Trophoblast cell (in vitro differentiated cells and primary cell): Measurements from ENCODE around the gene AP5M1. TPM values are rescaled to one million over a fixed set of nuclear protein-coding genes. Genes with fewer than 3 reads are reported as not detected.
A peak's percentile ranks its signal among the peaks of the same experiment; 100 is the strongest.
"Not testable (repeated sequence)": the region's sequence is repeated elsewhere in the genome, so short reads cannot be mapped to it uniquely, and the experiment has no call there.

Experiments
- DNase-seq, 2 donors: peaks; one replicate each; pipeline ENCODE4 v3.0.0-alpha.2; 2016
- H2AFZ ChIP-seq: 2 replicates; pipeline ENCODE4 v1.6.1; 2013; ENCODE audit warnings: low read length, moderate library complexity, mild to moderate bottlenecking; ENCODE audit not compliant: insufficient read depth, poor library complexity
- H2AK5ac ChIP-seq: 2 replicates; pipeline ENCODE4 v1.6.1; 2013; ENCODE audit warnings: mild to moderate bottlenecking, low read length
- H2BK120ac ChIP-seq: 2 replicates; pipeline ENCODE4 v1.6.1; 2013; ENCODE audit warnings: low read length, mild to moderate bottlenecking, moderate library complexity; ENCODE audit not compliant: insufficient read depth, poor library complexity
- H2BK12ac ChIP-seq: 2 replicates; pipeline ENCODE4 v1.6.1; 2013; ENCODE audit warnings: mild to moderate bottlenecking, low read length, moderate library complexity
- H2BK5ac ChIP-seq: 2 replicates; pipeline ENCODE4 v1.6.1; 2013; ENCODE audit warnings: low read length, low read depth, moderate library complexity, mild to moderate bottlenecking; ENCODE audit not compliant: poor library complexity
- H3K14ac ChIP-seq: 2 replicates; pipeline ENCODE4 v1.6.1; 2013; ENCODE audit warnings: mild to moderate bottlenecking, low read length
- H3K18ac ChIP-seq: 2 replicates; pipeline ENCODE4 v1.6.1; 2013; ENCODE audit warnings: mild to moderate bottlenecking, low read length
- H3K23ac ChIP-seq: 2 replicates; pipeline ENCODE4 v1.6.1; 2013; ENCODE audit warnings: low read length
- H3K27ac ChIP-seq: 2 replicates; pipeline ENCODE4 v1.5.1; 2013; ENCODE audit warnings: low read depth, mild to moderate bottlenecking, inconsistent platforms, low read length, moderate library complexity
- H3K27me3 ChIP-seq: 2 replicates; pipeline ENCODE4 v1.6.1; 2013; ENCODE audit warnings: inconsistent platforms, mild to moderate bottlenecking, low read length, moderate library complexity; ENCODE audit not compliant: insufficient read depth
- H3K36me3 ChIP-seq, 2 experiments: 1 replicate in 1 of 2; 2 replicates in 1 of 2; pipeline ENCODE4 v1.6.1; 2013; ENCODE audit warnings: low read length in 2 of 2, mild to moderate bottlenecking in 2 of 2, moderate library complexity in 1 of 2; ENCODE audit not compliant: insufficient read depth in 2 of 2, control insufficient read depth in 1 of 2
- H3K4ac ChIP-seq: 2 replicates; pipeline ENCODE4 v1.6.1; 2013; ENCODE audit warnings: low read depth, mild to moderate bottlenecking, low read length, moderate library complexity
- H3K4me1 ChIP-seq, 2 experiments: 1 replicate in 1 of 2; 2 replicates in 1 of 2; pipeline ENCODE4 v1.6.1; 2013; ENCODE audit warnings: low read length in 2 of 2, mild to moderate bottlenecking in 2 of 2, moderate library complexity in 1 of 2; ENCODE audit not compliant: insufficient read depth in 2 of 2, control insufficient read depth in 1 of 2
- H3K4me2 ChIP-seq: 2 replicates; pipeline ENCODE4 v1.6.1; 2013; ENCODE audit warnings: inconsistent platforms, mild to moderate bottlenecking, low read length, moderate library complexity
- H3K4me3 ChIP-seq: 2 replicates; pipeline ENCODE4 v1.5.1; 2013; ENCODE audit warnings: mild to moderate bottlenecking, low read depth, low read length, inconsistent platforms
- H3K79me1 ChIP-seq: one replicate; pipeline ENCODE4 v1.6.1; 2013; ENCODE audit warnings: low read length
- H3K79me2 ChIP-seq: 2 replicates; pipeline ENCODE4 v1.6.1; 2013; ENCODE audit warnings: low read length, mild to moderate bottlenecking; ENCODE audit not compliant: control insufficient read depth, insufficient read depth, poor library complexity
- H3K9ac ChIP-seq: 2 replicates; pipeline ENCODE4 v1.6.1; 2013; ENCODE audit warnings: mild to moderate bottlenecking, low read length
- H3K9me3 ChIP-seq: 2 replicates; pipeline ENCODE4 v1.6.1; 2013; ENCODE audit warnings: low read depth, mild to moderate bottlenecking, control low read depth, inconsistent platforms, low read length; ENCODE audit not compliant: insufficient read depth
- H4K12ac ChIP-seq: 2 replicates; pipeline ENCODE4 v1.6.1; 2013; ENCODE audit warnings: low read depth, mild to moderate bottlenecking, low read length, moderate library complexity
- H4K8ac ChIP-seq: 2 replicates; pipeline ENCODE4 v1.6.1; 2013; ENCODE audit warnings: low read depth, mild to moderate bottlenecking, low read length, moderate library complexity
- H4K91ac ChIP-seq: one replicate; pipeline ENCODE4 v1.6.1; 2013; ENCODE audit warnings: low read depth, mild to moderate bottlenecking, low read length, moderate library complexity
- WGBS: extraction: QIAGEN DNeasy Blood & Tissue Kit; methylation state at CpG from one replicate; pipeline ENCODE4 v1.1.7; 2013; ENCODE audit warnings: missing lambda C conversion rate; ENCODE audit not compliant: insufficient read length, insufficient coverage; ENCODE audit errors: extremely low coverage; 5-methylcytosine and 5-hydroxymethylcytosine counted together
- polyA plus RNA-seq: library from polyadenylated mRNA; stranded (reverse); fragments of 200-250 nt; gene quantifications from 2 replicates; pipeline ENCODE4 v1.2.3, GENCODE V29; 2013

Gene AP5M1
- polyA plus RNA-seq: 21.5 and 22.2 TPM in 2 replicates

- H3K18ac ChIP-seq: peak within 1 kb of the TSS; percentile 70
- H3K4ac ChIP-seq: peak within 1 kb of the TSS; percentile 86
- peak within 1 kb of the TSS; percentile 81 for H4K91ac ChIP-seq
- peak within 1 kb of the TSS; percentile 78 for H4K8ac ChIP-seq
- peak within 1 kb of the TSS; percentile 87 for H3K4me3 ChIP-seq
- H3K23ac ChIP-seq: no peak within 1 kb of the TSS
- H4K12ac ChIP-seq: peak within 1 kb of the TSS; percentile 84
- peak within 1 kb of the TSS; percentile 18 for H2BK12ac ChIP-seq
- H3K9me3 ChIP-seq: no peaks in the 10 kb centered on the region
- peak within 1 kb of the TSS; percentile 90 for H2BK120ac ChIP-seq
- peak within 1 kb of the TSS; percentile 52 for H2AK5ac ChIP-seq
- DNase-seq: peak; percentile 92 to 97
- peak within 1 kb of the TSS; percentile 88 for H3K14ac ChIP-seq
- H2BK5ac ChIP-seq: peak within 1 kb of the TSS; percentile 91
- H3K36me3 ChIP-seq: peaks cover 2 to 5% of the 10 kb centered on the region in 2 experiments
- peak within 1 kb of the TSS; percentile 57 for H3K4me2 ChIP-seq
- no peaks in the 10 kb centered on the region for H3K27me3 ChIP-seq
- WGBS: no CpG with 5 or more reads among the region's 76 CpGs
- peaks cover 12% of the 10 kb centered on the region for H3K79me1 ChIP-seq
- peaks cover 17% of the 10 kb centered on the region for H3K79me2 ChIP-seq
- H3K4me1 ChIP-seq: peaks cover 2% of the 10 kb centered on the region in 2 experiments
- H3K9ac ChIP-seq: peak within 1 kb of the TSS; percentile 96
- H3K27ac ChIP-seq: peak within 1 kb of the TSS; percentile 94
- H2AFZ ChIP-seq: peak within 1 kb of the TSS; percentile 66
These were observed at the start of gene AP5M1, which contains the start of gene EXOC5 for GRCh38 chr14:57268161-57269069. Gene AP5M1, plus strand, starts transcription at chr14:57268971. Its CDS starts 344 bp downstream, at chr14:57269315. Gene EXOC5, minus strand, starts transcription at chr14:57268905. Its CDS starts 257 bp downstream, at chr14:57268648.

- no peak overlapping the region for H2BK12ac ChIP-seq
- no peak overlapping the region for H3K14ac ChIP-seq
- no peaks in the 10 kb centered on the region for H3K9me3 ChIP-seq
- no peak overlapping the region for H3K4me3 ChIP-seq
- no peak overlapping the region for H4K8ac ChIP-seq
- WGBS: 100% methylated on average over 2 of the region's 3 CpGs
- no peak overlapping the region for H3K23ac ChIP-seq
- no peak overlapping the region for H3K18ac ChIP-seq
- no peaks in the 10 kb centered on the region for H3K4me1 ChIP-seq
- no peak overlapping the region for H4K91ac ChIP-seq
- no peaks in the 10 kb centered on the region for H3K79me1 ChIP-seq
- no peak overlapping the region for H2AK5ac ChIP-seq
- peaks cover 0 to 4% of the 10 kb centered on the region in 2 experiments for H3K36me3 ChIP-seq
- no peak overlapping the region for H2BK120ac ChIP-seq
- no peak overlapping the region for H2BK5ac ChIP-seq
- H3K27ac ChIP-seq: no peak overlapping the region
- H3K27me3 ChIP-seq: no peaks in the 10 kb centered on the region
- H3K79me2 ChIP-seq: no peaks in the 10 kb centered on the region
- H3K4ac ChIP-seq: no peak overlapping the region
- no peak overlapping the region for H3K9ac ChIP-seq
- H3K4me2 ChIP-seq: no peak overlapping the region
- no peak for DNase-seq
- no peak overlapping the region for H4K12ac ChIP-seq
- H2AFZ ChIP-seq: no peak overlapping the region
These were observed 46.8 kb upstream of the AP5M1 start for GRCh38 chr14:57221931-57222330.

- H4K8ac ChIP-seq: no peak overlapping the region
- no peak overlapping the region for H4K12ac ChIP-seq
- H3K18ac ChIP-seq: no peak overlapping the region
- peaks cover 4 to 10% of the 10 kb centered on the region in 2 experiments for H3K36me3 ChIP-seq
- no peak overlapping the region for H3K4ac ChIP-seq
- no peak for DNase-seq
- WGBS: no CpG with 5 or more reads among the region's 2 CpGs
- H3K23ac ChIP-seq: no peak overlapping the region
- H3K27me3 ChIP-seq: no peaks in the 10 kb centered on the region
- H2AK5ac ChIP-seq: no peak overlapping the region
- no peak overlapping the region for H2BK120ac ChIP-seq
- H3K79me2 ChIP-seq: no peaks in the 10 kb centered on the region
- no peak overlapping the region for H3K14ac ChIP-seq
- H4K91ac ChIP-seq: no peak overlapping the region
- H3K9me3 ChIP-seq: no peaks in the 10 kb centered on the region
- H2AFZ ChIP-seq: no peak overlapping the region
- H2BK12ac ChIP-seq: no peak overlapping the region
- no peaks in the 10 kb centered on the region for H3K79me1 ChIP-seq
- no peak overlapping the region for H3K9ac ChIP-seq
- no peak overlapping the region for H2BK5ac ChIP-seq
- no peaks in the 10 kb centered on the region for H3K4me1 ChIP-seq
- H3K4me3 ChIP-seq: no peak overlapping the region
- no peak overlapping the region for H3K27ac ChIP-seq
- no peak overlapping the region for H3K4me2 ChIP-seq
These were observed 41.7 kb upstream of the AP5M1 start for GRCh38 chr14:57227083-57227482.

GRCh38 chr14:57228320-57228719 lies 40.5 kb upstream of the AP5M1 start:
- H3K9me3 ChIP-seq, DNase-seq, H2AFZ ChIP-seq, H3K14ac ChIP-seq, H2BK5ac ChIP-seq, H3K27ac ChIP-seq, H4K8ac ChIP-seq, H3K4me3 ChIP-seq, H3K27me3 ChIP-seq, H3K79me2 ChIP-seq, H3K36me3 ChIP-seq, H3K4me1 ChIP-seq, H4K91ac ChIP-seq, H3K23ac ChIP-seq, H3K4me2 ChIP-seq, H2AK5ac ChIP-seq, H2BK12ac ChIP-seq, H4K12ac ChIP-seq, H3K9ac ChIP-seq, H3K4ac ChIP-seq, H3K18ac ChIP-seq, H3K79me1 ChIP-seq, H2BK120ac ChIP-seq: not testable (repeated sequence)
- WGBS: no CpG with 5 or more reads among the region's 2 CpGs
